HG03139 (cell line): ENCODE measurements around the gene ZNF669.

Experiments used
- ATAC-seq: cut with Tn5 transposase; IDR thresholded peaks from one replicate; pipeline ENCODE4 v1.9.1; 2021; ENCODE audit not compliant: unreplicated experiment

The ZNF669 gene

DNA sequence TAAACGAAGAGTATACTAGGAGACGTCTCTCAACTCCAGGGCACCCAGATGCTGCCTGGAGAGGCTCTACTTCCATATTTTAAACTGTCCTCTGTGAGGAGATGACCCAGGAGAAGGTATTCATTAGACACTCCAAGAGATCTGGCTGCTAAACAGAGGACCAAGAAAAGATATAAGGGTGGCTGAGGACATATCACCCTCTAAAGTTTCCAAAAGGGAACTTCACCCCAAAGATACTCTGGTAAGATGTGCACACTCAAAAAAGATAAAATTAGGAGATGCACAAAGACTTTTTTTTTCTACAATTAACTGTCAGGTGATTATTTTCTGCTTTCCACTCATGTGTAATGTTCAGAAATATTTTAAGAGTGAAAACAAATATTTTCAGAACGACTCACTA lies 26.9 kb downstream of the ZNF669 start:
- ATAC-seq: no peak

- ATAC-seq: no peak
These were observed 33.5 kb downstream of the ZNF669 start for GRCh38 chr1:247070645-247071044.

GRCh38 chr1:247064304-247064703 lies 39.9 kb downstream of the ZNF669 start:
- no peak for ATAC-seq

DNA sequence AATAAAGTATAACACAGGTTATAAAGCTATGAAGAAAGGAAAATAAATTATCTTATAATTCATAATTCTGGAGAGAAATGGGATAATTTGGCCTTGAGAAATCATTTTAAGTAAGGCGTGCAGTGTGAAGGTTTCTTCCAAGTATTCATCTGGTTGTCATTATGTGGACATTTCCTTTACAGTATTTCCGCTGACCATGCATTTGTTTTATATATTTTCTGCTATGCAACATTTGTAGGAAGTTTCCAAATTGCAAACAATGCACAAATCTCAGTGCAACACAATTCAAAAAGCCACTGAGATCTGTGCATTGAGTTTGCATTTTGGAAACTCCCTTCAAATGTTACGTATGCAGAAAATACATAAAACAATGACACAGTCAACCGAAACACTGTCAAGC lies 43.4 kb downstream of the ZNF669 start:
- no peak for ATAC-seq

- no peak for ATAC-seq
These were observed 48.1 kb downstream of the ZNF669 start for GRCh38 chr1:247056071-247056470.

DNA sequence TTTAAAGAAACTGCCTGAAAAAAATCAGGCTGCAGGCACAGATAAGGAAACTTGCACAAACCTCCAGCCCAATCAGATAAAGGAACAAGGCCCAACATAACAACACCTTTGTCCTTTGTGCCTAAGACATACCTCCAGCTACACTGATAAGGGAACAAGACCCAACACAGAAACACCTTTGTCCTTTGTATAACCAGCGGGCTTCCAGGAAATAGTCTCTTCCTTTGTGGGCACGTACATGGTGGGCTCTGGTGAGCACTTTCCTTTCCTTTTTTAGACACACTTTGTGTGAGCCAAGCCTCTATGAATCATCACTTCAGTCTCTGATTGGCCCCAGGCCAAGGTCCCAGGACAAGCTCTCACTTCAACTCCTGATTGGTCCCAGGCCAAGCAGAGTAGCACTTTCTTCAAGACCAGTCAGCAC lies 49.2 kb downstream of the ZNF669 start:
- no peak for ATAC-seq
